Measurements from ENCODE around the gene SMG1.
"Not testable (repeated sequence)": the region's sequence is repeated elsewhere in the genome, so short reads cannot be mapped to it uniquely, and the experiment has no call there.

Gene SMG1

GRCh38 chr16:18925986-18926865 lies at the start of gene SMG1:
TSS of gene SMG1 (minus strand) at chr16:18926408. CDS start at chr16:18926041, 367 bp downstream.
- DNase-seq: peak; percentile 93

GRCh38 chr16:18975109-18975508 lies 48.9 kb upstream of the SMG1 start:
- no peak for DNase-seq

DNA sequence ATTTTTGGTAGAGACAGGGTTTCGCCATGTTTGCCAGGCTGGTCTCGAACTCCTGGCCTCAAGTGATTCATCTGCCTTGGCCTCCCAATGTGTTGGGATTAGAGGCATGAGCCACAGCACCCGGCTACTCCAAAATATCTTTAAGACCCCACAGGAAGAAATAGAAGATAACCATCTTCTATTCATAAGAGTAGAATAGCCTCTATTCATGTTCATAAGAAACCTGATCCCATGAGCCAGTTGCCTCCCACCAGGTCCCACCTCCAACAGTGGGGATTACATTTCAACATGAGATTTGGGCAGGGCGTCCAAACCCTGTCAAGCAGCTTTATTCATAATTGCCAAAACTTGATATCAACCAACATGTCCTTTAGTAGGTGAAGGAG lies 43.6 kb upstream of the SMG1 start:
- DNase-seq: no peak

DNA sequence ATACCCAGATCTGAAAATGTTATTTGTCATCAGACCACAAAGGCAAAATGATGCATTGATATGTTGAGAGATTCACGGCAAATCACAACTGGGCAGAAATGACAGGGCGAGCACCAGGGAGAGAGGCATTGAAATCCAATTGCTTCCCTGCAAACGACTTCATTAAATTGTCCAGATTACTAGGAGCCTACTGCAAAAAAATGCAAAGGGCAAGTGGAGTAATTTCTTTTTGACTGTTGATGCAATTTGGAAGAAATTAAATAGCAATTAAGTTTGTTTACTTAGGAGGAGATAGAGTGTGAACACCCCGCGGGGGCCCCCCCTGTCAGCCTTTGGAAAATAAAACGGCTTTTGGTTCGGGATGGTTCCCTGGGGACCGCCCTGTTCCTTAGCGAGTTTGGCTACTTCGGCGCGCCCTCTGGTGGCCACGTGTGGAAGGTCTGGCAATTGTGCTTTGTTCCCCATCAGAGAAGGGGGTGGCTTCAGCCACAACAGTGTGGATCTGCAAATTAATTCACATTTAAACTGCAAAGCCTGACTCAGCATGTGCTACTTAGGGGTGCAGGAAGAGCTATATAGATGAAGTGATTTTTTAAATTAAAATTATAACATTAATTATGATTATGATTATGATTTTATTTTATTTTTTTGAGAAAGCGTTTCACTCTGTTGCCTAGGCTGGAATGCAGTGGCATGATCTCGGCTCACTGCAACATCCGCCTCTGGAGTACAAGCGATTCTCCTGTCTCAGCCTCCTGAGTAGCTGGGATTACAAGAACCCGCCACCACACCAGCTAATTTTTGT lies 43.0 kb upstream of the SMG1 start:
- peak; percentile 83 for DNase-seq

GRCh38 chr16:18966791-18967190 lies 40.6 kb upstream of the SMG1 start:
- no peak for DNase-seq

DNA sequence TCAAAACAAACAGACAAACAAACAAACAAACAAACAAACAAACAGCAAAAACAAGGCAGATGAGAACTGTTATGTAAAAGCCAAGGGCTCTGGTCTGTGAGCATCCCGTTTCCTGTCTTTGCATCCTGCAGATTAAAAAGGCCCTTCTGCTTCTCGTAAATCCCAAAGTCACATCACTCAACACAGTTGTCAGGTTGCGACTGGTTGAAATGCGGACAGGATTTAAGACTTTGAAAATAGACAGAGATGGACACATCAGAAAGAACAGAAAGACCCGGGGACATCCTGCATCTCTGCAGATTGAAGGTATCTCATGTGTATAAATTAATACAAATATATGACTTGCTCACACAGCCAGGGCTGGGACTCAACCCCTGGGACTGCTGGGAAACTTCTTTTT lies 39.3 kb upstream of the SMG1 start:
- no peak for DNase-seq

GRCh38 chr16:18959031-18959505 lies 32.9 kb upstream of the SMG1 start:
- DNase-seq: no peak

DNA sequence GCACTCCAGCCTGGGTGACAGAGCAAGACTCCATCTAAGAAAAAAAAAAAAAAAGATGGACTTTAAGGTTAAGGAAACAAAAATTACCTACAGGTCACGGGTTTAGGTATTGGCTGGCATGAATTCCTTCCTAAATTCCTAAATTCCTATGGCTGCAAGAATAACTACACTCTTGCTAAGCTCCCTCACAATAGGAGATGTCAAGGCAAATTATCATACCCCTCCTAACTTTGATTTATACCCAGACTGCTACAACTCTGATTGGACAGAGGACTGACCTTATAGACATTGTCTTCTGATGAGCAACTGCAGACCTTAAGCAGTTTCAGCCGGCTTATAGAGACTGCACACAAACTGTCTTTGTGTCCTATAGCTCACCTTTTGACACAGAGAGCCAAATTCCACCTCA lies 32.4 kb upstream of the SMG1 start:
- DNase-seq: no peak

- DNase-seq: not testable (repeated sequence)
Measured at GRCh38 chr16:18956658-18957241, 30.5 kb upstream of the SMG1 start.

- DNase-seq: peak; percentile 36
Measured at GRCh38 chr16:18955874-18956580, 29.8 kb upstream of the SMG1 start.

DNA sequence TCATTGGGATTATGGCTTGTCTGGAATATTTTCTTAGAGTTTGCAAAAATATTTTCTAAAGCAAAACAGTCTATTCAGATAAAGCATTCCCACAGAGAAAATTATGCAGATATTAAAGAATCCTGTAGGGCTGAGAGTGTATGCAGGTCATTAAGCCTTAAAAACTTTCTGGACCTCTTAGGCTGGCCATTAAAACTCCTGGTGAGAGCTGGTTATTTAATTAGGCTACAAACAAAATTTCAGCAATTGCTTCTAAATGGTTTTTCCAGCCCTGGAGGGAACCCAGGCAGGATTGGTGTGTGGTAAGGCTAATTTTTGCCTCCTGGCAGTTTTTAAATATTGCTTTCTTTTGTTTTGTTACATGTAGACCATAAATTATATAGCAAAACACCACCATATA lies 27.3 kb upstream of the SMG1 start:
- DNase-seq: no peak

DNA sequence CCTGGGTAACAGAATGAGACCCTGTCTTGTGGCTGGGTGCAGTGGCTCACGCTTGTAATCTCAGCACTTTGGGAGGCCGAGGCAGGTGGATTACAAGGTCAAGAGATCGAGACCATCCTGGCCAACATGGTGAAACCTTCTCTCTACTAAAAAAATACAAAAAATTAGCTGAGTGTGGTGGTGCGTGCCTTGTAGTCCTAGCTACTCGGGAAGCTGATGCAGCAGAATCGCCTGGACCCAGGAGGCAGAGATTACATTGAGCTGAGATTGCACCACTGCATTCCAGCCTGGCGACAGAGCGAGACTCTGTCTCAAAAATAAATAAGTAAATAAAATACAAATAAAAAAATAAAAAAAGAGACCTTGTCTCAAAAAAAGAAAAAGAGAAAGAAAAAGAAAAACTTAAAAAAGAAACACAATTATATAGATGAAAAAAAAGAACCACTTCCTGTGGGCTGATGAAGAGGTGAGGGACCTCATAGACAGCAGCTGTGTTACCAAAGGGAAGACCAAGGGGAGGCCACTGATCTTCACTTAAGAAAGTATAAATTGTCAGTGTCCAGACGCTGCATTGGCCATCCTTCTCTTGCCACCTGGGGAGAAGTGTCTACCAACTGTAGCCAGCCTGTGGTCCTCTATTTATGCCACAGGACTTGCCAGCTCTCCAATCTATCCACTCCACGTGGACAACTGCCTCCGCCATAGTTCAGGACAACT lies 24.4 kb upstream of the SMG1 start:
- DNase-seq: no peak

DNA sequence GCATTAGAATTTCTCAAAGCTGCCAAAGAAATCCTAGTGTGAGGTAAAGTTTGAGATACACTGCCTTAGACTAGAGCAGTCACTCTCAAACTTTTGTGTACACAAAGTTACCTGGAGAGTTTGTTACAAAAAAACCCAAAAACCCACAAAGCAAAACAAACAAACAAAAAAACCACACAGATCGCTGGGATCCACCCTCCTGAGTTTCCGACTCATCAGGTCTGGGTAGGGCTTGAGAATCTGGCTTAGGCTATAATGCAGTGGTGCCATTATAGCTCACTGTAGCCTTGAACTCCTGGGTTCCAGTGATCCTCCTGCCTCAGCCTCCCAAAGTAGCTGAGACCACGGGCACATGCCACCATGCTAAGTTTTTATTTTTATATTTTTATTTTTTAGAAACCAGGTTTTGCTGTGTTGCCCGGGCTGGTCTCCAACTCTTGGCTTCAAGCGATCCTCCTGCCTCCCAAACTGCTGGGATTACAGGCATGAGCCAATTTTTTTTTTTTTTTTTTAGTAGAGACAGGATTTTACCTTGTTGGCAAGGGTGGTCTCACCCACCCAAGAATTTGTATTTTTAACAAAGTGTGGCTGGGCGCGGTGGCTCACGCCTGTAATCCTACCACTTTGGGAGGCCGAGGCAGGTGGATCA lies 22.3 kb upstream of the SMG1 start:
- no peak for DNase-seq

- DNase-seq: no peak
Measured at GRCh38 chr16:18945233-18945632, 19.0 kb upstream of the SMG1 start.

DNA sequence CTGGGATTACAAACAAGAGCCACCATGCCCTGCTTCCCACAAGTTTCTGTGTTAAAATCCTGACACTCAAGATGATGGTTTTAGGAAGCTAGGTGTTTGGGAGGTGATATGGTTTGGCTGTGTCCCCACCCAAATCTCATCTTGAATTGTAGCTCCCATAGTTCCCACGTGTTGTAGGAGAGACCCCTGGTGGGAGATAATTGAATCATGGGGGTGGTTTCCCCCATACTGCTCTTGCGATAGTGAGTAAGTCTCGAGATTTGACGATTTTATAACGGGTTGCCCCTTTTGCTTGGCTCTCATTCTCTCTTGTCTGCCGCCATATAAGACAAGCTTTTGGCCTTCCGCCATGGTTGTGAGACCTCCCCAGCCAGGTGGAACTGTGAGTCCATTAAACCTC lies 17.2 kb upstream of the SMG1 start:
- no peak for DNase-seq

- no peak for DNase-seq
Measured at GRCh38 chr16:18942061-18942460, 15.9 kb upstream of the SMG1 start.

DNA sequence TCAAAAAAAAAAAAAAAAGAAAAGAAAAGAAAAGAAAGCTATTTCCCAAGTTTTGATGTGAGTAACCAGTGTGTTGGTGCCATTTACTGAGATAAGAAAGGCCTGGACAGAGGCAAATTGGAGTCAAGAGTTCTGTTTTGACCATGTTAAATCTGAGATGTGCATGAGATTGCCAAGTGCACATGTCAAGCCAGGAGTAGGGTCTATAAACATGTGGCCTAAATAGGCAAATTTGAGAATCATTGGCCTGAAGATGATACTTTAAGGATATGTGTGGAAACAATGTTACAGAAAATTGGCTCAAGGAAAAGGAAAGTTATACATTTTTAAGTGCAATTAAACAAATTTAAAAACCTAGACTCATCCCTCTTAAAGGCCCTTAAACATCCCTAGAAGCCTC lies 15.3 kb upstream of the SMG1 start:
- no peak for DNase-seq

DNA sequence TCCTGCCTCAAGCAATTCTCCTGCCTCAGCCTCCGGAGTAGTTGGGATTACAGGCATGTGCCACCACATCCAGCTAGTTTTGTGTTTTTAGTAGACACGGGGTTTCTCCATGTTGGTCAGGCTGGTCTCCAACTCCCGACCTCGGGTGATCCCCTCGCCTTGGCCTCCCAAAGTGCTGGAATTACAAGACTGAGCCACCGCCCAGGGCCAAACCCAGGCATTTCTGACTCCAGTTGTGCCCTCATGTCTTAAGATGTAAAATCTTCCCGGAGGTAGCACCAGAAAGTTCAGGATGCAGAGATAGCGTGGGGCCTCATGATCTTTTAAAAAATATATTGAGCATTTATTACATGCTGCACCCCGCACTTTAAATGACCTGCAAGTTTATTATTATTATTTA lies 12.8 kb upstream of the SMG1 start:
- no peak for DNase-seq

DNA sequence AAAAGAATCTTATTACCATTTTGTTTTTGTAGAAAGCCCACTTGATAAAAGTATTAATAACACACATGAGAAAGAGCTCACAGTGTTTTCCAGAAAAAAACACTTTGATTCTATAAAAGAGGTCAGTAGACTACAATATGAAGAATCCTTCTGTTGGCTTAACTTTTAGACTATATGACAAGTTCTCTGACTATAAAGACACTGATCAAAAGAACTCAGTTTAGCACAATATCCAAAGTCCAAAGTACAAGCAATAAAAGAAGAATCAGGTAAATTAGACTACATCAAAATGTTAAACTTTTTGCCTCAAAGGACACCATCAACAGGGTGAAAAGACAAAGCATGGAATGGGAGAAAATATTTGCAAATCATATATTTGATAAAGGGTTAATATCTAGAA lies 11.2 kb upstream of the SMG1 start:
- no peak for DNase-seq

GRCh38 chr16:18936727-18937340 lies 10.6 kb upstream of the SMG1 start:
- DNase-seq: no peak

- no peak for DNase-seq
Measured at GRCh38 chr16:18933501-18933900, 7.3 kb upstream of the SMG1 start.
